Choroid plexus epithelial cell (primary cell): Measurements from ENCODE around the gene HCK.

Experiments
- DNase-seq: peaks from one replicate; pipeline ENCODE4 v3.0.0-alpha.2; 2010; ENCODE audit warnings: low read depth
- H3K4me3 ChIP-seq: 2 replicates; pipeline ENCODE4 v1.5.1; 2011; ENCODE audit warnings: low read depth, mild to moderate bottlenecking, control low read depth, low read length, moderate library complexity
- CTCF ChIP-seq: conservative IDR thresholded peaks from 2 replicates; pipeline ENCODE4 v1.5.1; 2011; ENCODE audit warnings: low read depth, mild to moderate bottlenecking, control low read depth, inconsistent platforms, low read length, moderate library complexity

The HCK gene

GRCh38 chr20:32070282-32070681 lies 18.2 kb downstream of the HCK start:
- H3K4me3 ChIP-seq, result no peak overlapping the region
- TF ChIP-seq CTCF, result no peak
- DNase-seq, result no peak

DNA sequence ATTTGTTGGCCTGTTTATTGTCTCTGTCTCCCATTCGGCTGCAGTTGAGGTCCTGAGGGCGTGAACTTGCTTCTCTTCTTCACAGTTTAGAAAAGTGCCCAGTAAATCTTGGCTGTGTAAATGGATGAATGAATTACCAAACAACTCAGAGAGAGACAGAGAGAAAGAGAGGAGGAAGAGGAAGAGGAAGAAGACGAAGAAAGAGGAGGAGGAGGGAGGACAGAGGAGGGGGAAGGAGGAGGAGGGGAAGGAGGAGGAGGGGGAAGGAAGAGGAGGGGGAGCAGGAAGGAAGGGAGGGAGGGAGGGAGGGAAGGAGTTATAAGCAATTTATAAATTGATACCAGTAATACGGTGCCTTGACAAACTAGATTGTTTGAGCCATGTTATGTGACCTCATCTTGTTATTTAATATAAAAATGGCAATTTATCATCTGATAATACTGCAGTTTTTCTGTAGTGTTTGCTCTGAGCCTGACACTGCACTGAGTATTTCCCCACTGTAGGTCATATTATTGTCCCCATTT lies 18.7 kb downstream of the HCK start:
- no peak for DNase-seq
- no peak overlapping the region for H3K4me3 ChIP-seq
- TF ChIP-seq CTCF, result no peak

DNA sequence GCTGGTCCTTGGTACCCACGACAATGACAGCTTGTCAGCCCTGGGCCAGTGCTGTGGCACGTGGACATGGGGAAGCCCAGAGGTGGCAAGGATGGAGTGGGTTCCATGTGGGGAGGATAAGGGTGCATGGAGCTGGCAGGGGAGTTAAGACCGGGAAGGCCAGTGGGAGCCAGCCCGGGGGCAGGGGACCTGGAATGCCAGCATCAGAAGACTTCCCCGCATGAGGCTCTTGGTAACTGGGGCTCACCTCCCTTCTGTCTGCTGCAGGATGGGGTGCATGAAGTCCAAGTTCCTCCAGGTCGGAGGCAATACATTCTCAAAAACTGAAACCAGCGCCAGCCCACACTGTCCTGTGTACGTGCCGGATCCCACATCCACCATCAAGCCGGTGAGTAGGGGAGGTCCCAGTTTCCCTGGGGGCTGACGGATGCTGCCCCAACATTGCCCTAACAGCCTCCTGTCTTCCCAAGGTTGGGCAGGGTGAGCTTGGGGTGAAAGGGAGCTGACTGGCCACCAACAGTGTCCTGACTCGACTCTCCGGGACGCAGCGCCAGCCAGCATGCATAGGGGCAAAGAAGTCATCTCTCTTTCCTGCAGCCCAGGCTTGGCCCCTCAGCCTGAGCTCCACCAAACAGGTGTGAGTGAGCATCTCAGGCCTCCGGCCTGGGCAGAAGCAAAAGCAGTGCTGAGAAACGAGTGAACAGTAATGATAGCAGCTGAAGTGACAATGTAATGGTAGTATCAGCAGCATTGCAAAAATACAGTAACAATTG lies 19.5 kb downstream of the HCK start:
- H3K4me3 ChIP-seq, result no peak overlapping the region
- DNase-seq, result no peak
- no peak for TF ChIP-seq CTCF

DNA sequence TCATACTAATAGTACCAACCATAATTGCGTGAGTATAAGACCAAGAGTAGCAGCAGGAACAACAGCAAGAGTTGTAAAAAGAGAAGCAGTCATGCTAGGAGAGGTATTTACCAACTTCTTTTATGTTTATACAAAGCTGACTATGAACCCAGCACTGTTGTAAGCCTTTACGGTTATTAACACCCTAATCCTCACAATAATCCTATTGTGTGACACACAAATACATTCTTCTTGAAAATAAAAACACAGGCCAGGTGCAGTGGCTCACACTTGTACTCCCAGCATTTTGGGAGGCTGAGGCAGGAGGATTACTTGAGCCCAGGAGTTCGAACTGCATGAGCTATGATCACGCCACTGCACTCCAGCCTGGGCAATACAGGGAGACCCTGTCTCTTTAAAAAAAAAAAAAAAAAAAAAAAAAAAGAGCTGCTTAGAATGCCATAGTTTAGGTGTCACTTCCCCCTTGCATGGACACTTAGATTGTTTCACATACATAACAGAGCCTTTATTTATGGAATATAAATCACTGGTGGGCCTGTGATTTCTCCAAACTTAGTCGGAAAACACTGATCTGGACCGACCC lies 20.2 kb downstream of the HCK start:
- TF ChIP-seq CTCF, result no peak
- peak; percentile 10 for DNase-seq
- H3K4me3 ChIP-seq, result no peak overlapping the region

GRCh38 chr20:32075534-32075933 lies 23.5 kb downstream of the HCK start:
- DNase-seq, result no peak
- no peak for TF ChIP-seq CTCF
- H3K4me3 ChIP-seq, result no peak overlapping the region

DNA sequence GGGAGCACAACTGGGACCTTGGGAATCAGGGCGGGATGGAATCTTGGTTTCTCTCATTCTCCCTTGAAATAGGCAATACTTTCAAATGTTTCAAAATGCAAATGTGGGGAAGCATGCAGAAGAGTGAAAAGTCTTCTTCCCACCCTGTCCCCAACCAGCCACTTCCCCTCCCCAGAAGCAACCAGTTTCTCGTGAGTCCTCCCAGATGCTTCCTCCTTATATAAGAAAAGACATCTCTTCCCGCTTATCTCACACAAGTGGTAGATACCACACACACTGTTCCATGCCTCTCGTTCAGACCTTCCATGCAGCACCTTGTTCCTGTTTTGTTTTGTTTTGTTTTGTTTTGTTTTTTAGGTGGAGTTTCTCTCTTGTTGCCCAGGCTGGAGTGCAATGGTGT lies 25.1 kb downstream of the HCK start:
- TF ChIP-seq CTCF, result no peak
- DNase-seq, result no peak
- H3K4me3 ChIP-seq, result no peak overlapping the region

- no peak for TF ChIP-seq CTCF
- no peak overlapping the region for H3K4me3 ChIP-seq
- no peak for DNase-seq
Measured at GRCh38 chr20:32078322-32078721, 26.3 kb downstream of the HCK start.
